Progenitor cell of endocrine pancreas (in vitro differentiated cells): ENCODE data around the gene LINGO4. TPM values are rescaled to one million over a fixed set of nuclear protein-coding genes. Genes with fewer than 3 reads are reported as not detected.

Experiments
- DNase-seq: peaks from one replicate; pipeline ENCODE4 v3.0.0; 2021; ENCODE audit warnings: low spot score; ENCODE audit not compliant: unreplicated experiment
- H3K27ac Mint-ChIP-seq: 2 replicates; pipeline ENCODE4 v1.8.0; 2021; ENCODE audit warnings: mild to moderate bottlenecking, moderate library complexity, mixed read lengths
- H3K27me3 Mint-ChIP-seq: 2 replicates; pipeline ENCODE4 v1.8.0; 2021; ENCODE audit warnings: mixed read lengths
- H3K36me3 Mint-ChIP-seq: 2 replicates; pipeline ENCODE4 v1.8.0; 2022; ENCODE audit warnings: mixed read lengths; ENCODE audit not compliant: insufficient read depth
- H3K4me1 Mint-ChIP-seq: 2 replicates; pipeline ENCODE4 v1.8.0; 2021; ENCODE audit warnings: low read depth, mixed read lengths
- H3K4me3 Mint-ChIP-seq: 2 replicates; pipeline ENCODE4 v1.8.0; 2021; ENCODE audit warnings: low read depth, mild to moderate bottlenecking, moderate library complexity, mixed read lengths
- H3K9me3 Mint-ChIP-seq: 2 replicates; pipeline ENCODE4 v1.8.0; 2021; ENCODE audit warnings: low read depth, mixed read lengths
- CTCF ChIP-seq: fragments of 200-600 bp; sonication (generic); IDR thresholded peaks from one replicate; pipeline ENCODE4 v1.5.0; 2021; ENCODE audit warnings: antibody characterized with exemption, mild to moderate bottlenecking; ENCODE audit not compliant: unreplicated experiment
- total RNA-seq: library from RNA; stranded (reverse); gene quantifications from 2 replicates; pipeline ENCODE4 v1.2.1, GENCODE V29; 2021

LINGO4 gene
- total RNA-seq, 1 donor from 2014 or later, result not detected

GRCh38 chr1:151838222-151839081 is 33.2 kb upstream of the LINGO4 start:
- H3K4me1 Mint-ChIP-seq, result peaks cover 21% of the 10 kb centered on the region
- no peak for TF ChIP-seq CTCF
- peak overlapping the region; percentile 52 for H3K4me3 Mint-ChIP-seq
- no peak for DNase-seq
- peak overlapping the region; percentile 84 for H3K27ac Mint-ChIP-seq
- H3K36me3 Mint-ChIP-seq, result no peaks in the 10 kb centered on the region
- no peaks in the 10 kb centered on the region for H3K9me3 Mint-ChIP-seq
- peaks cover 28% of the 10 kb centered on the region for H3K27me3 Mint-ChIP-seq

GRCh38 chr1:151837884-151838221 is 32.6 kb upstream of the LINGO4 start:
- no peak overlapping the region for H3K27ac Mint-ChIP-seq
- H3K36me3 Mint-ChIP-seq, result no peaks in the 10 kb centered on the region
- H3K4me1 Mint-ChIP-seq, result peaks cover 21% of the 10 kb centered on the region
- H3K27me3 Mint-ChIP-seq, result peaks cover 28% of the 10 kb centered on the region
- no peaks in the 10 kb centered on the region for H3K9me3 Mint-ChIP-seq
- no peak for DNase-seq
- H3K4me3 Mint-ChIP-seq, result no peak overlapping the region
- no peak for TF ChIP-seq CTCF

GRCh38 chr1:151837197-151837596 is 32.0 kb upstream of the LINGO4 start:
- H3K4me1 Mint-ChIP-seq, result peaks cover 21% of the 10 kb centered on the region
- TF ChIP-seq CTCF, result no peak
- peak overlapping the region; percentile 6 for H3K4me3 Mint-ChIP-seq
- H3K9me3 Mint-ChIP-seq, result no peaks in the 10 kb centered on the region
- no peaks in the 10 kb centered on the region for H3K36me3 Mint-ChIP-seq
- no peak overlapping the region for H3K27ac Mint-ChIP-seq
- peaks cover 30% of the 10 kb centered on the region for H3K27me3 Mint-ChIP-seq
- no peak for DNase-seq

GRCh38 chr1:151835596-151835995 is 30.4 kb upstream of the LINGO4 start:
- DNase-seq, result no peak
- no peaks in the 10 kb centered on the region for H3K36me3 Mint-ChIP-seq

GRCh38 chr1:151834239-151834638 is 29.0 kb upstream of the LINGO4 start:
- Mint-ChIP-seq H3K4me1 (peaks cover 10% of the 10 kb centered on the region), H3K9me3 (no peaks in the 10 kb centered on the region), H3K27me3 (peaks cover 27% of the 10 kb centered on the region), H3K4me3 (no peak overlapping the region), H3K36me3 (no peaks in the 10 kb centered on the region), H3K27ac (no peak overlapping the region)
- TF ChIP-seq CTCF, result no peak
- no peak for DNase-seq

More at GRCh38 chr1:151835596-151835995, 30.4 kb upstream of the LINGO4 start:
- peaks cover 34% of the 10 kb centered on the region for H3K27me3 Mint-ChIP-seq
- H3K4me3 Mint-ChIP-seq, result no peak overlapping the region
- H3K9me3 Mint-ChIP-seq, result no peaks in the 10 kb centered on the region
- H3K27ac Mint-ChIP-seq, result peak overlapping the region; percentile 79
- H3K4me1 Mint-ChIP-seq, result peaks cover 14% of the 10 kb centered on the region
- TF ChIP-seq CTCF, result no peak
